T-cell (primary cell): ENCODE results near the gene MT1B. TPM values are rescaled to one million over a fixed set of nuclear protein-coding genes. Genes with fewer than 3 reads are reported as not detected.

Experiments used
- ATAC-seq, 4 experiments: fragments of 200-7000 bp in 3 of 4; fragments of 150-1000 bp in 1 of 4; cut with Tn5 transposase; replicated peaks in 1 of 4; 1 replicate in 3 of 4; 2 replicates in 1 of 4; pipeline ENCODE4 v1.10.0; 2021; ENCODE audit warnings: moderate library complexity in 3 of 4, mild to moderate bottlenecking in 2 of 4, moderate number of reproducible peaks in 1 of 4
- CTCF ChIA-PET, 2 donors: fragments of 300-600 bp; sonication (Branson Sonifier 250); formaldehyde crosslinking; loops; one replicate each; lab custom pipeline; 2022; ENCODE audit warnings: antibody characterized with exemption in 2 of 2; lab: Charles Lee
- POLR2A ChIA-PET, 2 donors: fragments of 300-600 bp; sonication (Branson Sonifier 250); formaldehyde crosslinking; loops; one replicate each; lab custom pipeline; 2022; ENCODE audit warnings: antibody characterized with exemption in 2 of 2; lab: Charles Lee
- DNase-seq, 35 experiments: peaks; one replicate each; pipeline versions ENCODE4 v3.0.0 to v3.0.0-alpha.2; 2013 to 2023
- H3K27ac ChIP-seq: one replicate; pipeline ENCODE4 v1.5.1; 2013; ENCODE audit warnings: low read length
- H3K27me3 ChIP-seq, 2 experiments: replicated peaks in 1 of 2; 1 replicate in 1 of 2; 2 replicates in 1 of 2; pipeline versions ENCODE4 v1.6.1 to v1.7.0; 2013; ENCODE audit warnings: low read length in 1 of 2, mixed read lengths in 1 of 2; ENCODE audit not compliant: control insufficient read depth in 2 of 2, insufficient read depth in 2 of 2; ENCODE audit errors: extremely low read depth in 1 of 2
- H3K36me3 ChIP-seq, 2 donors: 1 replicate in 1 of 2; 2 replicates in 1 of 2; pipeline versions ENCODE4 v1.6.1 to v1.7.0; 2013; ENCODE audit warnings: low read length in 1 of 2; ENCODE audit not compliant: control insufficient read depth in 2 of 2, insufficient read depth in 1 of 2; ENCODE audit errors: extremely low read depth in 1 of 2
- H3K4me1 ChIP-seq, 2 experiments: 1 replicate in 1 of 2; 2 replicates in 1 of 2; pipeline versions ENCODE4 v1.6.1 to v1.7.0; 2013; ENCODE audit warnings: low read length in 2 of 2, mixed read lengths in 1 of 2; ENCODE audit not compliant: insufficient read depth in 2 of 2, control insufficient read depth in 1 of 2; ENCODE audit errors: extremely low read depth in 1 of 2
- H3K4me3 ChIP-seq, 2 donors: 1 replicate in 1 of 2; 2 replicates in 1 of 2; pipeline versions ENCODE4 v1.5.1 to v1.7.0; 2013; ENCODE audit warnings: mild to moderate bottlenecking in 2 of 2, low read length in 1 of 2, moderate library complexity in 1 of 2; ENCODE audit not compliant: control insufficient read depth in 1 of 2; ENCODE audit errors: extremely low read depth in 1 of 2
- H3K9me3 ChIP-seq: 2 replicates; pipeline ENCODE4 v1.7.0; 2013
- H3K27ac Mint-ChIP-seq, 2 donors: one replicate each; pipeline ENCODE4 v1.8.0; 2020 to 2021; ENCODE audit warnings: mild to moderate bottlenecking in 2 of 2, mixed read lengths in 2 of 2
- H3K27me3 Mint-ChIP-seq, 2 donors: one replicate each; pipeline ENCODE4 v1.8.0; 2021 to 2022; ENCODE audit warnings: mixed read lengths in 2 of 2
- H3K36me3 Mint-ChIP-seq: one replicate; pipeline ENCODE4 v1.8.0; 2021; ENCODE audit warnings: mixed read lengths
- H3K4me1 Mint-ChIP-seq, 3 donors: one replicate each; pipeline ENCODE4 v1.8.0; 2020 to 2022; ENCODE audit warnings: mixed read lengths in 3 of 3, mild to moderate bottlenecking in 1 of 3
- H3K4me3 Mint-ChIP-seq, 3 donors: one replicate each; pipeline ENCODE4 v1.8.0; 2020 to 2022; ENCODE audit warnings: mild to moderate bottlenecking in 3 of 3, mixed read lengths in 3 of 3, moderate library complexity in 3 of 3
- H3K9me3 Mint-ChIP-seq, 3 donors: one replicate each; pipeline ENCODE4 v1.8.0; 2020 to 2022; ENCODE audit warnings: mixed read lengths in 3 of 3
- WGBS: methylation state at CpG from one replicate; pipeline ENCODE4 v1.1.5; 2013; ENCODE audit warnings: missing lambda C conversion rate; ENCODE audit not compliant: insufficient coverage; 5-methylcytosine and 5-hydroxymethylcytosine counted together
- total RNA-seq, 35 experiments: library from RNA in 6 of 35; stranded (reverse) in 6 of 35; fragments of 120-200 nt in 1 of 35; gene quantifications; one replicate each; pipeline versions ENCODE4 v1.2.1 to v1.2.4 and lab custom pipeline; 2013 to 2026

Gene MT1B
- total RNA-seq, 5 donors from 2014 or later (not counting 1 experiment from before 2014, with no cell fraction given): not detected

DNA sequence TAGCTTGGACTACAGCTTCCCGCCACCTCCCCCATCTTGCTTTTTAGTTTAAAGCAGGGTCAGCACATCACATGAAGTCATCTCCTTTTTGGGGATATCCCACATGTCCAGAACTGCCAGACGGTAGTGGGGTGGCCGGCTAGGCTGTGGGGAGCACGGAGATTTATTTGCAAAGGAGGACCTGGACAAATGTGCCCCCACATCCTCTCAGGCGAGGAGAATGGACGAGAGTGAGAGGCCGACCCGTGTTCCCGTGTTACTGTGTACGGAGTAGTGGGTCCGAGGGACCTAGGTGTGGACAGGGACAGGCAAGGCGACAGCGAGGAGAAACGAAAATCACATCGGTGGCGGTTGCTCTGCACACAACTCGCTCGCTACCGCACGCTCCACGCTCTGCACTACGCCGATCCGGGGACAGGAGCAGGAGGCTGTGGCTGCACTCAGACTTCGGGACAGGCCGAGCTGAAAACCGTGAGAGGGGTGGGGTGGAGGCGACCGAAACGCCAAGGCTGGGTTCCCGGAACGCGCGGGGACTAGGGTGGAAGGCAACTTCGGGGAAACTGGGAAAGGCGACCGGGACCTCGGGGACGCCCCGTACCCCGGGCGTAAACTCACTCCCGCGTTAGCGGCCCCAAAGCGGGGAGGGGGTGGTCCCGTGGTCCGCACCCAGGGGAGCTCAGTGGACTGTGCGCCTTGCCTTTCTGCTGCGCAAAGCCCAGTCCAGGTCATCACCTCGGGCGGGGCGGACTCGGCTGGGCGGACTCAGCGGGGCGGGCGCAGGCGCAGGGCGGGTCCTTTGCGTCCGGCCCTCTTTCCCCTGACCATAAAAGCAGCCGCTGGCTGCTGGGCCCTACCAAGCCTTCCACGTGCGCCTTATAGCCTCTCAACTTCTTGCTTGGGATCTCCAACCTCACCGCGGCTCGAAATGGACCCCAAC, 13.6 kb upstream of the MT1B start, which contains the start of gene MT1A:
Gene MT1A (plus strand): TSS at position 853 of the 937 bp plus-strand sequence. CDS start 73 bp downstream, at position 926.
- 6% methylated on average over 60 of the region's 68 CpGs for WGBS
- peaks cover 2 to 30% of the 10 kb centered on the region in 2 experiments for H3K4me1 ChIP-seq
- ChIA-PET CTCF (no interaction called here), POLR2A (no interaction called here)
- H3K27me3 Mint-ChIP-seq: peaks cover 64 to 77% of the 10 kb centered on the region in 2 donors
- no peaks in the 10 kb centered on the region for H3K36me3 Mint-ChIP-seq
- no peak within 1 kb of the TSS for H3K4me3 ChIP-seq
- DNase-seq (peak in 1 of 35 experiments; percentile 32), ATAC-seq (peak in 3 of 4 experiments; percentile 38 to 45 (median 39))
- no peaks in the 10 kb centered on the region for H3K36me3 ChIP-seq
- peaks cover 27 to 43% (median 32%) of the 10 kb centered on the region in 3 donors for H3K4me1 Mint-ChIP-seq
- peaks cover 14 to 64% of the 10 kb centered on the region in 2 experiments for H3K27me3 ChIP-seq
- no peaks in the 10 kb centered on the region for H3K9me3 Mint-ChIP-seq
- H3K4me3 Mint-ChIP-seq: peak within 1 kb of the TSS; percentile 9 to 55 (median 31)
- H3K27ac ChIP-seq: no peak within 1 kb of the TSS
- H3K27ac Mint-ChIP-seq: peak within 1 kb of the TSS in 1 of 2 donors; percentile 39
- H3K9me3 ChIP-seq: no peaks in the 10 kb centered on the region

GRCh38 chr16:56639045-56639444, 12.6 kb upstream of the MT1B start:
- ChIA-PET CTCF (interaction anchor here in 1 of 2 donors (0.6 kb wide), 1 partner anchor 21 kb away, joined by 3 read pairs; no protein-coding TSS in a partner anchor), POLR2A (no interaction called here)
- H3K36me3 ChIP-seq: no peaks in the 10 kb centered on the region
- Mint-ChIP-seq H3K4me3 (peak overlapping the region in 1 of 3 donors; percentile 55), H3K27ac (no peak overlapping the region), H3K4me1 (peaks cover 36 to 47% (median 39%) of the 10 kb centered on the region in 3 donors), H3K27me3 (peaks cover 55 to 69% of the 10 kb centered on the region in 2 donors), H3K36me3 (no peaks in the 10 kb centered on the region), H3K9me3 (no peaks in the 10 kb centered on the region)
- no peak for DNase-seq
- H3K27ac ChIP-seq: no peak overlapping the region
- H3K27me3 ChIP-seq: peaks cover 11 to 58% of the 10 kb centered on the region in 2 experiments
- H3K9me3 ChIP-seq: no peaks in the 10 kb centered on the region
- peaks cover 2 to 40% of the 10 kb centered on the region in 2 experiments for H3K4me1 ChIP-seq
- no peak overlapping the region for H3K4me3 ChIP-seq
- no peak for ATAC-seq
- WGBS: no CpG with 5 or more reads among the region's 1 CpG

DNA sequence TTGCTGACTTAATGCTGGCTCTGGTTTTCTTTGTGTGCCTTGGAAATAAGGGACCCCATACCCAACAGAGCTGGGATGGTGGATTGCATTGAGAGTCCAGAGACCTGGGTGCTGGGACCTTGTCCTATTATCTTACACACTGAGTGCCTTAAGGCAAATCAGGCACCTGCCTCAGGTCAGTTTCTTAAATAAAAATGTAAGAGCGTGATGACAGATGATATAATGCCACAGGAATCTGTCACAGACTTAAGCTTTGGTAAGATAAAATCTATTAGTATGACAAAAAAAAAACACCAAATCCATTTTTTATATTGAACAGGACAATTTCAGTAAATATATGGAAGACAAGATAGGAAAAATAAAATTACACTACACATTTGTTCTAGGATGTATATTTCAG, 11.6 kb upstream of the MT1B start:
- peaks cover 47 to 59% of the 10 kb centered on the region in 2 donors for H3K27me3 Mint-ChIP-seq
- ATAC-seq (no peak), DNase-seq (no peak)
- H3K9me3 ChIP-seq: no peaks in the 10 kb centered on the region
- ChIA-PET CTCF (interaction anchor here in 1 of 2 donors (1.1 kb wide), 1 partner anchor 64 kb away, joined by 3 read pairs; no protein-coding TSS in a partner anchor), POLR2A (no interaction called here)
- no peaks in the 10 kb centered on the region for H3K9me3 Mint-ChIP-seq
- H3K4me3 ChIP-seq: no peak overlapping the region
- H3K27ac ChIP-seq: no peak overlapping the region
- H3K36me3 Mint-ChIP-seq: no peaks in the 10 kb centered on the region
- H3K27ac Mint-ChIP-seq: no peak overlapping the region
- H3K36me3 ChIP-seq: no peaks in the 10 kb centered on the region
- no peak overlapping the region for H3K4me3 Mint-ChIP-seq
- no CpG with 5 or more reads among the region's 1 CpG for WGBS
- peaks cover 35 to 46% (median 35%) of the 10 kb centered on the region in 3 donors for H3K4me1 Mint-ChIP-seq
- H3K4me1 ChIP-seq: peaks cover 2 to 39% of the 10 kb centered on the region in 2 experiments
- peaks cover 12 to 48% of the 10 kb centered on the region in 2 experiments for H3K27me3 ChIP-seq

- Histone ChIP-seq H3K4me3 (no peak overlapping the region), H3K27ac (no peak overlapping the region), H3K9me3 (no peaks in the 10 kb centered on the region), H3K27me3 (peaks cover 21 to 41% of the 10 kb centered on the region in 2 experiments), H3K36me3 (no peaks in the 10 kb centered on the region), H3K4me1 (peaks cover 2 to 31% of the 10 kb centered on the region in 2 experiments)
- H3K27me3 Mint-ChIP-seq: peaks cover 44 to 50% of the 10 kb centered on the region in 2 donors
- 100% methylated on average over 2 of the region's 2 CpGs for WGBS
- no peak overlapping the region for H3K27ac Mint-ChIP-seq
- H3K9me3 Mint-ChIP-seq: no peaks in the 10 kb centered on the region
- CTCF ChIA-PET: interaction anchor here (1.1 to 1.3 kb wide), 2 partner anchors 61 to 65 kb away, joined by 3 to 4 read pairs; no protein-coding TSS in a partner anchor
- peaks cover 28 to 38% (median 34%) of the 10 kb centered on the region in 3 donors for H3K4me1 Mint-ChIP-seq
- no peaks in the 10 kb centered on the region for H3K36me3 Mint-ChIP-seq
- DNase-seq: no peak
- ATAC-seq: no peak
- no peak overlapping the region for H3K4me3 Mint-ChIP-seq
- POLR2A ChIA-PET: no interaction called here
Observed at GRCh38 chr16:56641166-56641565, 10.5 kb upstream of the MT1B start.

- H3K27ac Mint-ChIP-seq: peak overlapping the region in 1 of 2 donors; percentile 49
- H3K4me3 Mint-ChIP-seq: peak overlapping the region; percentile 69 to 71 (median 70)
- H3K4me1 Mint-ChIP-seq: peaks cover 21 to 27% (median 24%) of the 10 kb centered on the region in 3 donors
- peaks cover 31 to 35% of the 10 kb centered on the region in 2 donors for H3K27me3 Mint-ChIP-seq
- DNase-seq (peak; percentile 35 to 87 (median 57)), ATAC-seq (peak; percentile 99 to 100 (median 100))
- H3K4me1 ChIP-seq: peaks cover 2 to 22% of the 10 kb centered on the region in 2 experiments
- POLR2A ChIA-PET: interaction anchor here (0.5 to 1.0 kb wide), 4 partner anchors 32 to 318 kb away, joined by 3 to 5 read pairs (median 4); no protein-coding TSS in a partner anchor
- 7% methylated on average over 42 of the region's 42 CpGs for WGBS
- no peaks in the 10 kb centered on the region for H3K36me3 ChIP-seq
- H3K4me3 ChIP-seq: peak overlapping the region; percentile 42 to 60
- CTCF ChIA-PET: interaction anchor here (0.6 to 1.8 kb wide), 9 partner anchors 12 to 387 kb away, joined by 3 to 11 read pairs (median 4); partner anchors contain the start of gene MT2A (in 1 of the 2)
- H3K36me3 Mint-ChIP-seq: no peaks in the 10 kb centered on the region
- H3K9me3 ChIP-seq: no peaks in the 10 kb centered on the region
- no peak overlapping the region for H3K27ac ChIP-seq
- H3K27me3 ChIP-seq: peaks cover 34 to 37% of the 10 kb centered on the region in 2 experiments
- H3K9me3 Mint-ChIP-seq: no peaks in the 10 kb centered on the region
Observed at GRCh38 chr16:56643080-56643778, 8.5 kb upstream of the MT1B start.
